OCI-M2 (cell line): Measurements from ENCODE around the gene ADRB2.

Experiments used
- DNase-seq: peaks from one replicate; lab custom pipeline; 2025; ENCODE audit not compliant: unreplicated experiment; lab: John Stamatoyannopoulos, UW

ADRB2 gene

DNA sequence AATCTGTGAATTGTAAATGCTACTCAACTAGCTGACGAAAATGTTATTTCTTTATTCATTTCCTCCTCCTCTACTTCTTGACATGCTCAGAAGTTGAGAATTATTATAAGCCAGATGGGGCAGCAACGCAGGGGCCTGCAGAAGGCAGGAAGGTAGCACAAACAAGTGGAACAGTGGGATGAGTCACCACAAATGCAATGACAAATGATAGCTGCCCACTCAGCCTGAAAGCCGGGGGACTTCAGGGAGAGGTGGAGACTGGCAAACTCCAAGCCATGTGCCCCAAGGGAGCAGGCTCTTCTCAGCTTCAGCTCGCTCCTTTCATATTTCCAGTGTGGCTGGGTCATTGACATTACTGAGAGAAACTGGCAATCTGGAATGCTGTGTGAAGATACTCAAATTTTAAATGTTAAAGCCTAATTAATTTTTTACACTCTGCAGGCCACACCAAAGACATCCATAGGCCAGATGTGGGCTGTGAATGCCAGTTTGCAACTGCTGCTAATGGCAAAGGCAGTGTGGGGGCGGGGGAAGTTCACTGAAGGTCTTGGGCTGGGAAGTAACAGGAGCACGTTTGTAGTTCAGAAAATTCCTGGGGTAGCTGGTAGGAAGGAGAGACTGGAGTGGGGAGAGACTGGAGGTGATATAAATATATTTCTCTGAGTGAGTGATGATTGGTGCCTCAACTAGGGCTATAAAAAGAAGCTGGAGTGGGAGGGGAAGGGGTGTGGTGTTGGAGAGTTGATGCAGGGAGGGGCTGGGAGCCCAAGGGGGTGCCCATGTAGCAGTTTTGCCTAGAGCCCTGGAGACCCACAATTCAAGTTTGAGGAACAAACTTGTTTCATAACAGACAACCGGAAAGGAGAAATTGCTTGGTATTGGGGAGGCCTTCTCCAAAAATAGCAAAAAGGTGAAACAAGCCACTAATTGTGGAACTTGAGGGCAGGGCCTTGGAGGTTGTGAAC is 20.8 kb upstream of the ADRB2 start:
- DNase-seq = no peak

DNA sequence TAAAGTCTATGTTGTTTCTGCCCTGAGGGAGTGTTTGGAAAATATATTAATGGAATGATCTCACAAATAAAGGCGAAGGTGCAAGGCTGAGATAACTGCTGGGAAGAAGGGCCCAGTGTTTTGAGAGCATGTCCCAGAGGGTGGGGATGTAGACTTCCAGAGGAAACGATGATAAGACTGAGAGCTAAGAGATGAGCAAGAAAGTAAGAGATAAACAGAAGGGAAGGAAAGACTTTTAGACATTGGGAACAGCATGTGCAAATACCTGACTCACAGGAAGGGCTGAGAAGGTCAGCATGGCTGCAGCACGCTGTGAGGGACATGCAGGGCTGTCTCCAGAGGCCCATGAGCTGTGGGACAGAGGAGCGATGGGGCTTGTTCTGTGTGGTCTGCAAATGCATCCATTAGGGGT is 19.9 kb upstream of the ADRB2 start:
- DNase-seq = no peak

DNA sequence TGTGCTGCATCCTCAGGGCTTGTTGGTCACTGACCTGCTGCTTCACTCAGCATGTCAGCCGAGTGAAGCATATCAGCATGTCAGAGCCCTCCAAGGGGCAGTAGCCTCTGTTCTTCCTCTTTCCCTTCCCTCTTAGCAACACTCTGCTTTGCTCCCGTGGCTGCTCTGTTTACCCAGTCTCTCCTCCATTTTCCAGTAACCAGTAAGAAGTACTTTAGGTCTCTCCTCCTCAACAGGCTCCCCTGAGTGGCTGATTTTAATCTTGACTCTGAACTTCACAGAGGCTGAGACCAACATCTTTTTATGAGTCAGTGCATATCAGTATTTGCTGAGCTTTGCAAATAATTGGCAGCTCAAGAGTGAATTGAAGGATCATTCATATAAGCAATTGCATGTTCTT is 18.6 kb upstream of the ADRB2 start:
- DNase-seq = no peak

DNA sequence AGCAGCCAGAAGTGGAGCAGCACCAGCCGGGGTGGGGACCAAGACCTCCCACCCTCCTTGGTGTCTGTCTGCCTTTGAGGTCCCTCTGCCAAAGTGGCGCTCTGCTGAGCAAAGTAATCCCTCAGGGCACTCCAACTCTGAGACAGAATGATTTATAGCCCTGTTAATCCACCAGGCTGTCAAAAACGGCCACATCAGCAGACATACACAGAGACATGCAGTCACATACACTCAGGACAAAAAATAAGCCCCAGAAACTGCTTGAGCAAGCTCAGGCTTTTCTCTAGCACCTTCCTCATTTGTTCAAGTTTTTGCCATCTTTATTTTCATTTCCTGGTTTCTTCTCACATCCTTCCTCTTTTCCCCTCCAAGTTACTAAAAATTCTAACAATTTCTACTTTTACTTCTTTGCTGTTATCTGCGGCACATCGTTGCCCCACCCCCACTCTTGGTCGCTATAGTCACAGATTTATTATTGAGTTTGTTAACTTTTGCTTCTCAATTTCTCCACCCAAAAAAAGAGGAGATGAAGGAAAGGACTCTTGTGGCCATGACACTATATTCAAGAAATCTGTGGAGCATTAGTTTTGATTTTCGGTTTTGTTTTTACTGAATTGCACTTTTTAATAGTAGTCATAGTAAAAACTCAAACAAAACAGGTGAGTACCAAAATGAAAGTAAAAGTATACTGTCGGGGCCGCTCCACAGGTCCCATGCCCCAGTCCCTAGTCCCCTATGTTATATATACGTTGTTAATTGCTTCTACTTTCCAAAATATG is 17.4 kb upstream of the ADRB2 start:
- DNase-seq = no peak

DNA sequence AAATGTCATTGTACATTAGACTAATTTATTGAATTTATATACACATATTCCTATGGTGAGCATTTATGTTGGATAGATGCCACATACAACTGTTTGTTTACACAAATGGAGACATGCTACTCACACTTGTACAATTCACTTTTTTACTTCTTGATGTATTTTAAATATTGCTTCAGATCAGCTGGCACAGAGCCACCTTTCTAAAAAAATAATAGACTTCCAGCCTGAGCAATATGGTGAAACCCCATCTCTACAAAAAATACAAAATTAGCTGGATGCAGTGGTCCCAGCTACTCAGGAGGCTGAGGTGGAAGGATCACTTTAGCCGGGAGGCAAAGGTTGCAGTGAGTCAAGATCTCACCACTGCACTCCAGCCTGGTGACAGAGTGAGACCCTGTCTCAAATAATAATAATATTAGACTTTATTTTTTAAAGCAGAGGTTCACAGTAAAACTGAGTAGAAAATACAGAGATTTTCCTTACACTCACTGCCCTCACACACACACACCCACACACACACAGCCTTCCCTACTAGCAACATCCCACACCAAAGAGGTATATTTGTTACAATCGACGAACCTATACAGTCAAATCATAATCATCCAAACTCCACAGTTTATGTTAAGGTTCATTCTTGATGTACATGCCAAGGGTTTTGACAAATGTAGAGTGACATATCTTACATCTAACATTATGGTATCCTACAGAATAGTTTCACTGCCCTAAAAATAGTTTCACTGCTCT is 16.5 kb upstream of the ADRB2 start:
- DNase-seq = no peak

DNA sequence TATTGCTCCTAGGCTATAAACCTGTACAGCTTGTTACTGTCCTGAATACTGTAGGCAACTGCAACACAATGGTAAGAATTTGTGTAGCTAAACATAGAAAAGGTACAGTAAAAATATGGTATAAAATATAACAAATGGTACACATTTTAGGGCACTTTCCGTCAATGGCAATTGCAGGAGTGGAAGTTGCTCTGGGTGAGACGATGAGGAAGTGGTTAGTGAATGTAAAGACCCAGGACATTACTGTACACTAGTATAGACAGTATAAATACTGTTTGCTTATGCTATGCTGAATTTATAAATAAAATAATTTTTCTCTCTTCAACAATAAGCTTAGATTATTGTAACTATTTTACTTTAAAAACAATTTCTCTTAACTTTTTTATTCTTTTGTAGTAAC is 15.6 kb upstream of the ADRB2 start:
- no peak for DNase-seq

DNA sequence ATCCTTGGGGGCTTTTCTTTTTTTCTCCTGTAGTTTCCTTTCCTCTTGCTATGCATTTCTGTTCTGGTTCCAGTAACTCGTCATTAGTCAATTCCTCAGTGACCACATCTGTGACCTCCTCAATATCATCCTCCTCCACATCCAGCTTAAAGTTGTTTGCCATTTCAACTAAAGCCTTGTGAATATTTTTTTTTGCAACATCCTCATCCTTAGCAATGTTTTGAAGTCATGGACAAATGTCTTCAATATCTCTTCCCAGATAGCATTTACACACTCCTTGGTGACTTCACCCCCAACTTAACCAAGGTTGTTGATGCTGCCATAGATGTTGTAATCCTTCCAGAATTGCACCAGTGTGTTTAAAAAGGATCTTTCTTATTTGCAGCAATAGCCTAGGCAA is 14.7 kb upstream of the ADRB2 start:
- no peak for DNase-seq

DNA sequence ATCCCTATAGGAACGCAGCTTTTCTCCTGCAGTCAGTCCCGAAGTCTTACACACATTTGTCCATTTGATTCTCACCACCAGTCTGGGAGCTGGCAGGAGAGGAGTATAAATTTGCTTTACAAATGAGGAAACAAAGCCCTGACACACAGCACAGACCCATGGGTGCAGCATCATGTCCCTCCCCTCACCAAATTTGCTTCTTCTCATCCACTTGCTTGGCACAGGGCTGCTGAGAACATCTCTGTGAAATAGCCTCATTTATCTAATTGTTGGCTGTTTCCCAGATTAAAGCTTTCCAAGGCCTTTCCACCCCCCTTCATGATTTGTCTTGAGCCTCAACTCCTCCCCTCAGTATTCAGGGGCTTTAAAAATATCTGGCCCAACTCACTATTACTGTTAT is 11.3 kb upstream of the ADRB2 start:
- DNase-seq = no peak

DNA sequence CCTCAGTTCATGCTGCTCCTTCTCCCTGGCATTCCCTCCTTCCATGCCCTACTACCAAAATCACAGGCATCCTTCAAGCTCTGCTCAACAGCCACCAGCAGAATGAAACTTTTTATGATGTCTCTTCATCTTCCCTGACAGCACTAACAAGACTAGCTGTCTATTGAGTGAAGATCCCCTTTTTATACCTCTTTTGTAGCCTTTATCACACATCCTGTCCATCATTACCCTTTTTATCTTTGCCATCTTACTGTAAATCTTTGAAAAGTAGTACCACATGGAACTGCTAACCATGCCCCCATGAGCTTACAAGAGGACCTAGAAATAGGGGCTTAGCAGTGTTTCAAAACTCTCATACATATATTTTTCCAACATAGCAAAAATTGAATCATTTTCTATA is 10.8 kb upstream of the ADRB2 start:
- no peak for DNase-seq

DNA sequence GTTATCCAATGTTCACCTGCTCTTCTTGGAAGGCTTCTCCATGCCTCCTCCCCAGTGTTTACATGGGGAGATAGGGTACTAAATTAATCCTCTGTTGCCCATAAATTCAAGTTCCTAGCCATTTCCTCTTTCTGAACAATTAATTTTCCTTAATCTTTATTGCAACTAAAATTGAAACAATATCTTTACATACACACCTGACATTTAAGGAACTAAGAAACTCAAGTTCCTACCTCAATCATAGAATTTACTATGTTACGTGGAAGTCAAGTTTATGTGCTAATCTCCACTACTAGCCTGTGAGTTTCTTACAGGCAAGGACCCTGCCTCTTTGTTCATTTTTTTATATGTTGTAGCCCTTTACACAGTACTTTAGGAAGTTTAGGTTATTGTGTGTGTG is 10.1 kb upstream of the ADRB2 start:
- no peak for DNase-seq

DNA sequence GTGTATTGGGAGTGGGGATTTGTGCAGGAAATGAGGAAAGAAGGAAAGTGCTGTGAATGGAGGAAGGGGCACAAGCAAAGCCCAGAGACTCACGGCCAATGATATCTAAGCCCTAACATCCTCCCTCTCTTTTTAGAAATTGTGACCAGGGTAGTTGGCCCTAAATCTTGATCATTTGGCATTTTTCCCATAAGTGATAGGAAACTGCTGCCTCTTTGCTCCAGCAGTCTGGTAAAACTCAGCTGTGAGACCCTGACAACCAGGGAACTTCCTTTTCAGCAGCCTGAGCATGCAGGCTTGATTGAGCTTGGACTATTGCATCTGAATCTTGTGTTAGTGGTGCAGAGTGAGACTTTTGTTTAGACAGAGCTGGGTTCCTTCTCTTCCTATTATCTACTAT is 9.6 kb upstream of the ADRB2 start:
- no peak for DNase-seq

DNA sequence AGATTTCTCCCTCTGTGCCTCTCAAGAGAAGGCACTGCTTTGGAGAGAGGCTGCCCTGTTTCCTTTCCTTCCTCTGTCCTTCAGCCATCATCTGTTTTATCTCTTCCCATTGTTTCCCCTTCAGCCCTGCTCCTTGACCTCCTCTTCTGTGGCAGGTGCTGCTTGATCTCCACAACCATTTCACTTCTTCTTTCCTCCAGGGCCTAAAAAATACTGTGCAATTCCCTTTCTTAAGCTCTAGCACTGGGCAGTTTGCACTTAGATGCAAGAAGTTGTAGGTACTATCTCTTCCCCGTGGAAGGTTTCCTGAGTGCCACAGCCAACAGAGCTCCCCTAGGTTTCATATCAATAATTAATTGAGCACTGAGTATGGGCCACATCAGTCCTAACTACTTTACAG is 8.8 kb upstream of the ADRB2 start:
- no peak for DNase-seq

DNA sequence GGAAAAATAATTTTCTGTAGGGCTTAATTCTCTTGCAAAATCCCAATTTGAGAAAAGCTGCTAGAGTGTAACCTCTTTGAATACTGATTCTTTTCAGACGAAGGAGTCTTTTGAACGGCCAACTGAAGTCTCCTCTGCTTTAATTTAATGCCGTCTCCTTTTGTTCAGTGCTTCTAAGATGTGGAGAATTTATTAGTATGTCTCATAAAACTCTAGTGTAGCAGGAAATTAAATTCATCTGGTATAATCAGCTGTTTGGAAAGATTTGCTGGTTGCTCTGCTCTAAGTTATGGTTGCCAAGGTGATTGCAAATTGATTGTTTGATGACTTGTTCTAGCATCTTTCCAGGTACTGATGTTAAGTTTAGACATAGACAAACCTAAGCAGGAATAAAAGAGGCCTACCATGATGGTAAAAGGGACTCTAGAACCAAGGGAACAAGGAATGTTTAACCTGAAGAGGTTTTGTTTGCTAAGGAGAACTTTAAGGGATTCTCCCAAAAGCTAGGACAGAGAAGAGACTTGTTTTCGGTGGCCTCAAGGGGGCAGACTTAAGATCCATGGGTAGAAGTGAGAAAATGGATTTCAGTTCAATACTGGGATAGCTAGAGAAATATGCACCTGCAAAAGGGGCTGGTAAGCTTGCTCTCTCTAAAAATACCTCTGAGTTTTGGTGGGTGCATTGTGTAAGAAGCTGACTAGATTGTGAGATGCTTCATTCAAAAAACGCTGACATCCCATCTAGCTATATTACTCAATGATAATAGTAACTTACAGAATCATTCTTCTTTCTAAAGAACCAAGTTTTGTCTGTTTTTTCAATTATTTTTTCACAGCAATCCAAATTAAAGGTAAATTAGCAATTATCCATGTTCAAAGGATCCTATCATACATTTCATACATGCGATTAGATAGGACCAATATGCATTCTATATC is 5.7 kb upstream of the ADRB2 start:
- no peak for DNase-seq

DNA sequence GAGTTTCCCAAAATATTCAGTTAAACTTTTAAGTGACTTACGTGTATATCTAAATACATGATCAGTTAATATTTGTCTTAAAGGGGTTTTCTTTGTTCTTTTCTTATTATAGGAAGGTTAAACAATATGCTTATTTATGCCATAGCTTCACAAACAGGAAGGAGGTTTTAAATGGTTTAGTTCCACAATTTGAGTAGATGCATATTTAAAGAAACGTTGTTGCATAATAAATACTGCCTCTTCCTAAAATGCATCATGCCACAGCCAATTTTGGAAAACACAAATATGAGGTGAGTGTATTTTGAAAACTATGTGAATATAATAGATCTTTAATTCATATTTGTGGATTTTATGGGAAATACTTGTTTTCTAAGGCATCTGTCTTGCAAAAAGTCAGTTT is 2.5 kb upstream of the ADRB2 start:
- no peak for DNase-seq

DNA sequence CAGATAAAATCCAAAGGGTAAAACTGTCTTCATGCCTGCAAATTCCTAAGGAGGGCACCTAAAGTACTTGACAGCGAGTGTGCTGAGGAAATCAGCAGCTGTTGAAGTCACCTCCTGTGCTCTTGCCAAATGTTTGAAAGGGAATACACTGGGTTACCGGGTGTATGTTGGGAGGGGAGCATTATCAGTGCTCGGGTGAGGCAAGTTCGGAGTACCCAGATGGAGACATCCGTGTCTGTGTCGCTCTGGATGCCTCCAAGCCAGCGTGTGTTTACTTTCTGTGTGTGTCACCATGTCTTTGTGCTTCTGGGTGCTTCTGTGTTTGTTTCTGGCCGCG is 727 bp upstream of the ADRB2 start:
- no peak for DNase-seq

DNA sequence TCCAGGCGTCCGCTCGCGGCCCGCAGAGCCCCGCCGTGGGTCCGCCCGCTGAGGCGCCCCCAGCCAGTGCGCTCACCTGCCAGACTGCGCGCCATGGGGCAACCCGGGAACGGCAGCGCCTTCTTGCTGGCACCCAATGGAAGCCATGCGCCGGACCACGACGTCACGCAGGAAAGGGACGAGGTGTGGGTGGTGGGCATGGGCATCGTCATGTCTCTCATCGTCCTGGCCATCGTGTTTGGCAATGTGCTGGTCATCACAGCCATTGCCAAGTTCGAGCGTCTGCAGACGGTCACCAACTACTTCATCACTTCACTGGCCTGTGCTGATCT is 294 bp downstream of the ADRB2 start:
- no peak for DNase-seq

DNA sequence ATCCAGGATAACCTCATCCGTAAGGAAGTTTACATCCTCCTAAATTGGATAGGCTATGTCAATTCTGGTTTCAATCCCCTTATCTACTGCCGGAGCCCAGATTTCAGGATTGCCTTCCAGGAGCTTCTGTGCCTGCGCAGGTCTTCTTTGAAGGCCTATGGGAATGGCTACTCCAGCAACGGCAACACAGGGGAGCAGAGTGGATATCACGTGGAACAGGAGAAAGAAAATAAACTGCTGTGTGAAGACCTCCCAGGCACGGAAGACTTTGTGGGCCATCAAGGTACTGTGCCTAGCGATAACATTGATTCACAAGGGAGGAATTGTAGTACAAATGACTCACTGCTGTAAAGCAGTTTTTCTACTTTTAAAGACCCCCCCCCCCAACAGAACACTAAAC is 1.3 kb downstream of the ADRB2 start:
- no peak for DNase-seq

DNA sequence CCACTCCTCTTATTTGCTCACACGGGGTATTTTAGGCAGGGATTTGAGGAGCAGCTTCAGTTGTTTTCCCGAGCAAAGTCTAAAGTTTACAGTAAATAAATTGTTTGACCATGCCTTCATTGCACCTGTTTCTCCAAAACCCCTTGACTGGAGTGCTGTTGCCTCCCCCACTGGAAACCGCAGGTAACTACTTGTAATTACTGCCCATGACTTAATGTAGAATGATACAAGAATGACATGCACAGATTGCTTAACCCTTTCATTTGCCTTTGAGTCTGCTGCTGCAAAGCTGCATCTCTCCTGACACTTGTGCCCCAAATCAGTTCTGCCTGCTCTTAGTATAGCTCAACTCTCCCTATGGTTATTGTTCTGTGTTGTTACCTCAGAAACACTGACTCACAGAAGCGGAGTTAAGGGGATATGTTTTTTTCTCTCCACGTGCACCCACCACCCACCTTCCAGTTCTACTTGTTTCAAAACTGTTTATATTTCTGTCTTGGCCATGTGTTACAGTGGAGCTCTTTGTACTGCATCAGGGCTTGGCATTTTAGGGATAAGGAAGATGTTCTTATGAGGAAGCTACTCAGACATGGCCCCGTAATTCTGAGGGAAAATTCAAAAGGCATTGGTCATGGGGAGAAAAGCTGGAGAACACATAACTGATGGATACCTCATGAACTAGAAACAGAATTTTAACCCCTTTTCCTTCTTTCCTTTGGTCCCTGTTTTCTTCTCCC is 2.3 kb downstream of the ADRB2 start:
- no peak for DNase-seq

DNA sequence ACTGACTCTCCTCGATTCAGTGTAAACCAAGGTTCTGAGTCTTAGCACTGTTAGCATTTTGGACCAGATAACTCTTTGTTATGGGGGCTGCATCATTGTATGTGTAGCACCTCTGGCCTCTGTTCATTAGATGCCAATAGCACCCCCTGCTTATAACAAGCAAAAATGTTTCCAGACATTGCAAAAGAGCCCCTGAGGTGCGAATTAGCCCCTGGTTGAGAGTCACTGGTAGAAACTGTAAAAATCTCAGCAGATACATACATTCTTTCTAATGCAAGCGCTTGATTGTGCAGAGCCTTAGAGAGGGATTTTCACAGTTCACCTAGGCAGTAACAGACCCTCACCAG is 2.8 kb downstream of the ADRB2 start:
- no peak for DNase-seq

DNA sequence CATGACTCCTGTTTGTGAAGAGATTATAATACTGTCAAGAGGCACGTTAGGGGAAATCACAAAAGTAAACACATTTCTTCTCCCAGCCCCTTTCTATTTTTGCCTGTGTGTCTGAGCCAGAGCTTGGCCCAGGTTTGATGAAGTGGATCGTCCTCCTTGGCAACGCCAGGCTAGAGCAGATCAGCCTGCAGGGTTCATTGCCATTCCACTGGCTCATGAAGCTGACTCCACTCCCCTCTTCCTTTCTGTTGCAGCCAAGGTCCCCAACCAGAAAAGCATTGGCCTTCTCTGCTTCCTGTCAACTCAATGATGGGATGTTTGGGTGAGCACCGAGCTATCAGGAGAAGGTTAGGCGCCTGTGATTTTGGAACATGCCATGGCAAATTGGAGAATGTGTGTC is 3.3 kb downstream of the ADRB2 start:
- no peak for DNase-seq
